ENCODE measurements around the gene BMPR1A.

The BMPR1A gene

DNA sequence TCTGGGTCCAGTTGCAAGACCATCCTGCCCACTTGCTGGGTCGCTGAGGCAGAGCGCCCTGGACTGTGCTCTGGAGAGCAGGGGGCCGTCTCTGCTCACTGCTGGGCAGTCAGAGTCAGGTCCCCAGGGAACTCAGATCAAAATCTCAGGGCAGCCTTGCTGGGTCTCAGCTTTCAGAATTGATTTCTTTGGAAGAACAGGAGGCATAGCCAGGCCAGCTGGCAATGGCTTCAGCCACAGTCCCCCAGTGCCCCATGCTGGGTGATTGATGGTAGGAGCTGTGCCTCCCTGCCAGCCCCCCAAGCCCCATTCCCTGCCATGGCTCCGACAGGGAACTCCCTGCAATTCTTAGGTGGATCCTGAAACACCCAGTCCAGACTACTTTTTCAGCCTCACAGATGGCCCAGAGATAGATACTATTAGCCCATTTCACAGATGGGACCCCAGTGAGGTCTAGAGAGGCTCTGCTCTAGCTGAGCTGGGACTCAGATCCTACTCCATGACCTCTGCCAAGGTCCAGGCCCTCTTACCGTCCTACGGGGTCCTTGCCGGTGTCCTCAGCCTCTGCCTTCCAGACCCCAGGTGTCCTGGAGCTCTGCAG is 200.5 kb downstream of the BMPR1A start:
- DNase-seq (ENCODE audit: low spot score) = no peak

DNA sequence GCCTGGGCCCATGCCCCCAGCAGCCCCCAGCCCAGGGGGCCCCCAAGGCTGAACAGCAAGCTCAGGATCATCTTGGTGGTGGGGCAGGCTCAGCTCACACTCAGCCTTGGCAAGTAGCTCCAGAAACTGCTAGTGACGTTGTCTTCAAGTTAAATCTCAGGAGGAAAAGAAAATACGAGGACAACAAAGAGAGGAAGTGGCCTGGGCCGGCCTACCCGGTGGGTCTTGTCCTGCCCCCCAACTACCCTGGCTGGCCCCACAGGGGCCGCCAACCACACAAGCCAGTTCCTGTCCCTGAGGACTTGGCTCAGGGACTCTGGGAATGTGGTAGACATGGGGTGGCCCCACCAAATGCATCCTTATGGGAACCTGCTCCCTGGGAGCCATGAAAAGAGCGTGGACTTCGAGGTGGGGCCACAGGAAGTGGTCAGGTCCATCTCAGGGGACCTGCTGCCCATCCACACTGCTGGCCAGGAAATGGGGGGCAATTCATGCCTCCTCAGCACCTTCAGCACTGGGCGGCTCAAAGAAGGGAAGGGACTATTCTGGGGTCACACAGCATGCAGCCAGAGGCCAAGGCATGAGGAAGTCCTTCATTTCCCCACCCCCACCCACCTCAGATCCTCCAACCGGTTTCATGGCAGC is 201.2 kb downstream of the BMPR1A start, which contains the start of gene MMRN2:
TSS of gene MMRN2 (minus strand) at position 145 of the 645 bp plus-strand sequence. CDS start at position 71, 74 bp downstream.
- DNase-seq (ENCODE audit: low spot score) = no peak

DNA sequence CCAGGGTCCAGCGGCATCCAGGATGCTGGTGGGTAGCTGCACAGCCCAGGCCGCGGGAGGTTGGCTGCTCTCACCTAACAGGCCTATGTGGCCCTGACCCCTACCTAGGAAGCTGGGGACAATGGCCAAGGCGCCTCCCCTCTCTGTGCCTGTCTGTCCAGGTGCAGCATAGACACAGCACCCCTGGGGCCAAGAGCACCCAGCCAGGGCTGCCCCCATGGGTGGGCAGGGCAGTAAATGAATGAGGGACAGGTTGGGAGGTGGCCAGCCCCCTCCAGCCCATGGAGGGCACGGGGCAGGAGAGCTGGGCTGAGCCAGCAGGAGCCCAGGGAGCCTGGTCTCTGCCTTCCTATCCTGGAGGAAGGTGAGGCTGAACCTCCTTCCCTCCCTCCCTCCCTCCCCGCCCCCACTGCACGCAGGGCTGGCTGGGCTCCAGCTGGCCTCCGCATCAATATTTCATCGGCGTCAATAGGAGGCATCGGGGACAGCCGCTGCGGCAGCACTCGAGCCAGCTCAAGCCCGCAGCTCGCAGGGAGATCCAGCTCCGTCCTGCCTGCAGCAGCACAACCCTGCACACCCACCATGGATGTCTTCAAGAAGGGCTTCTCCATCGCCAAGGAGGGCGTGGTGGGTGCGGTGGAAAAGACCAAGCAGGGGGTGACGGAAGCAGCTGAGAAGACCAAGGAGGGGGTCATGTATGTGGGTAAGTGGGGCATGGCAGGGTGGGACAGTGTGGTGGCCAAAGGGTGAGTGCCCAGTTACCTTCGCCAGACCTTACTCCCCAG is 201.9 kb downstream of the BMPR1A start, which contains the start of gene SNCG:
TSS of gene SNCG (plus strand) at position 484 of the 785 bp plus-strand sequence. CDS start at position 583, 99 bp downstream.
- DNase-seq (ENCODE audit: low spot score) = no peak

DNA sequence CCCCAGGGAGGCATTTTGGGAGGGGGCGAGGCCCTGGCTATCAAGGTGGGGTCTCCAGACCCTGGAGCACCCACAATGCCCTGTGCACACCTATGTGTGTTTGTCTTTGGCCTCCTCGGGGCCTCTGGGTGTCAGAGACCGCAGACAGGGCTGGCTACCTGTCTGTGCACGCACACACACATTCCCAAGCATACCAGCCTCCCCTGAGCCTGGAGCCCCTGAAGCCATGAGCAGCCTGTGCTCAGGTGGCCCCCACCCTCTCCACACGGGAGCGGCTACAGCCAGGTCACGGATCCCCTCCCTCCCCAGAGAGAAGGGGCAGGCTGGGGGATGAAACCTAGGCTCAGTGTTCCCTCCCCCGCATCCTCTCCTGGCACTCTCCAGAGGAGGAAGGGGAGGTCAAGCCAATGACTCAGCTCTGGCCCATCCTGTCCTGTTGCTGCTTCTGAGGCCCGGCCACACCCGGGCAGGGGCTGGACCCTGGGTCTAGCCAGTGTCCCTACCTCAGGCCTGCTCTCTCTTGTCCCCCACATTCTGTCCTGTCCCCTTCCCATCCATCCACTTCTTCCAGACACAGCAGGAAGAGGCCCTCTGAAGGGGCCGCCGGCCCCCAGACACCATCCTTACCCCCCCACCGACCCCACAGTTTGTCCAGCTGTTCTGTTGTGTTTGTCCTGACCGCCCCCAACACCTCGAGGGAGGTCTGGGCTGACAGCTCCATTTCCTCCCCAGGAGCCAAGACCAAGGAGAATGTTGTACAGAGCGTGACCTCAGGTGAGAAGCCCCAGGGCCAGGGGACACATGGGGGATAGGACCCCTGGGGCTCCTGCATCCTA is 202.7 kb downstream of the BMPR1A start:
- DNase-seq (ENCODE audit: low spot score) = no peak

DNA sequence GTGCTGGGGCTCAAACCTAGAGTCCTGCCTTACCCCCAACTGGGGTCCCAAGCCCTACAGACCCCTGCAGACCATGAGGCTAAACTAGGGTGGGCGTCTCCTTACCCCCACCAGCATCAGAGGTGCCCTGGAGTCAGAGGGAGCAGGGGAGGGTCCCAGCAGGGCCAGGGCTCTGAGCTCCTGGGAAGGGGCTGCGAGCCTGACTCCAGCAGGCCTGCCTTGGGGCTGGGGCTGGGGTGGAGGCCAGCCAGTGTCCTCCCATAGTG is 203.3 kb downstream of the BMPR1A start:
- DNase-seq (ENCODE audit: low spot score) = no peak

DNA sequence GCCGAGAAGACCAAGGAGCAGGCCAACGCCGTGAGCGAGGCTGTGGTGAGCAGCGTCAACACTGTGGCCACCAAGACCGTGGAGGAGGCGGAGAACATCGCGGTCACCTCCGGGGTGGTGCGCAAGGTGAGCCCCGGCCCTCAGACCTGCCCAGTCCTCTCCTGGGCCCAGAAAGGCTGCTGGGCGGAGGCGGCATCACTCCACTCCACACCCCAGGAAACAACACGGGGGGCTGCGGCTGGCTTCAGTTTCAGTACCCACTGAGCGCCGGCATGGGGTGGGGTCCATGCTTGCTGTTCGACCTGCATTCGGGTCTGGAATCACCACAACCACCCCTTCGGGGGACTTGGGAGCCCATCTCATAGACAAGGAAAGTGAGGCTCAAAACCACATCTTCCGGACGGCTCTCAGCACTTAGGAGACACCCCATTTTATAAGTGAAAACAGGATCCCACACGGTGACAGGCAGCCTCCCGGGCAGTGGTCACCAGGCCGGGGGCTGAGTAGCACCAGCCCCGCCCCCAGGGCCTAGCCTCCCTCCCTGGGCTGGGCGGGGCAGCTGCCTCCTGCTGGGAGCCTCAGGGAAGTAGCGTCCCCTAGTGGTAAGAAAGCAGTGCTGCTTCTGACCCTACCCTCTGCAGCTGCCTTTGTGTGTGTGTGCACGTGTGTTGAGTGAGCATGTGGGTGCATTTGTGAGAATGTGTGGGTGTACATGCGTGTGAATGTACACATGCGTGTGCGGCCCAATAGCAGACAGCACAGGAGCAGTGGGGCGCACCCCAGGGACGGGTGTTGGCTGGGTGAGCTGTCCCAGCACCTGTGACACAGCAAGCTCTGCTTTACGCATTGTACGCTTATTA is 203.8 kb downstream of the BMPR1A start:
- DNase-seq (ENCODE audit: low spot score) = no peak

DNA sequence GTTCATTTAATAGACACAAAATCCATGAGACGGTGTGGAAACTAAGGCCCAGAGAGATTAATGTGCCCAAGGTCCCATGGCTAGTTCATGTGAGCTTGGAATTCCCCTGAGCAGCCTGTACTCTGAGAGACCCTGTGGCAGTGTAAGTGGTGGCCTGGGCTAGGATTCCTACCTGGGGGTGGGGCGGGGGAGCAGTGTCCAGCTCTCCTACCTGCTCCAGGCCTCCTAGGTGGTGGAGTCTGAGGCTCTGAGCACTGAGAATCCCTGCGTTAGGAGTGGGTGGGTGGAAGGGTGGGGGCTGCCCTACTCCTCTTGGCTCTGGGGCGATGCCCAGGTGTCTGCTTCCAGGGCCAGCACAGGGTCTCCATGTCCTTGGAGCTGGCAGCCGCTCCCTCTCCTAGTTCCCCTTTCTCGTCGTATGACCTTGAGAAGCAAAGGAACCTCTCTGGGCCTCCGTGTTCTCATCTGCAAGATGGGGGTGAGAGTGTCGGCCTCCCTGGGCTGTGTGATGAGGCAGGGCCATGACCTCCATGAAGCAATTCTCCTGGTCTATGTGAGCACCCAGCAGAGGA is 204.5 kb downstream of the BMPR1A start:
- no peak for DNase-seq (ENCODE audit: low spot score)

DNA sequence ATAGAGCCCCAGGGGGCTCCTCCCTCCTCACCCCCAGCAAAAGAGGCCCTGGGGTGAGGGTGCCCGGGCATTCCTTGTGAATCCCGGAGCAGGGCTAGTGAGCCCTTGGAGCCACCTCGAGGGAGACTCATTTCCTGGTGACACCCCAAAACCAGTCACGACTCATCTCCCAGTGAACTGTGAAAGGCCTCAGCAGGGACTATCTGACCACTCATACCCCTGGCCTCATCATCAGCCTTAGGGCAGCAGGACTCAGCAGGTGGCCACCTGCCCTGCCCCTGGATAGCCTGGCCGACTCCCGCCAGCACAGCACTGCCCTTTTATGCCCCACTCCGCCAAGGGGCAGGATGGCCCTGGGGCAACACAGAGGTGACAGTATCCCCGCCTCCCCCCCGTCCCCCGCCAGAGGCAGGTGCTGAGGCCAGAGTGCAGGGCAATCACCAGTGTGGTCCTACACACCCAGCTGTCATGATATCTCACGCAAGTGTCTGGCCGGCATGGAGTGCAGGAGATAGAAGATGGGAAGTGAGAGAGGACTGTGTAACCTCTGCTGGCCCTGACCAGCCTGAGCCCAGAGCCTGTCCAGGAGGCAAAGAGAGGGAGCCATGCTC is 205.2 kb downstream of the BMPR1A start:
- DNase-seq (ENCODE audit: low spot score) = no peak

DNA sequence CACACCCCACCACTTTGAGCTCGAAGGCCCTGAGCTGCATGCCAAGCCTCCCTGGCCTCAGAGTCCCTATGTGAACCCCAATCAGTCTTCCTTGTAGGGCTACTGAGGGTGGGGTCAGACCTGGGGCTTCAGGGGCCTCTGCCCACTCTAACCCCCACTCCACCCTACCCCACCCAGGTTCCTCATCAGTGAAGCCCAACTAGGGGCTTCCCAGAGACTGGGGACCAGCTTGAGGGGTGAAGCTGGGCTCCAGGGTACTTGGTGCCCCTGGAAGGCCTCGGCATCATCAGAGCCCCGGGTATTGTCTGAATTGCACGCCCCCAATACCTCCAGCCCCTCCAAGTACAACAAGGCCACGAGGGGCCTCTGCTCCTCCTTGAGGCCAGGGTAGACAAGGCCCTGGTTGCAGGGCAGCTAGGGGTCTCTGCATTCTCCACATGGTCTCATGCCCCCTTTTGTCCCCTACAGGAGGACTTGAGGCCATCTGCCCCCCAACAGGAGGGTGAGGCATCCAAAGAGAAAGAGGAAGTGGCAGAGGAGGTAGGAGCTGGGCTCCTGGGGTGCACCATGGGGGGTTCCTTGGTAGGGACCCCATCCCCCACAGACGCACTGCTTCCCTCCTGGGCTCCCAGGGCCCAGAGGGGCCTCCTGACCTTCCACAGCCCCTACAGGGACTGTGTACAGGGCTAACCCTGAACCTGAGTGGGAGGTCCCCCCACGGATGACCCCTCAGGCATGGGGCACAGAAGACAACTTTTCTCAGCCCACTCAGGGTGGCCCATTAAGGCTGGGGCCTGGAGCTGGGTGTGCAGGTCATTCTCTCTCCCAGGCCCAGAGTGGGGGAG is 205.9 kb downstream of the BMPR1A start:
- no peak for DNase-seq (ENCODE audit: low spot score)

DNA sequence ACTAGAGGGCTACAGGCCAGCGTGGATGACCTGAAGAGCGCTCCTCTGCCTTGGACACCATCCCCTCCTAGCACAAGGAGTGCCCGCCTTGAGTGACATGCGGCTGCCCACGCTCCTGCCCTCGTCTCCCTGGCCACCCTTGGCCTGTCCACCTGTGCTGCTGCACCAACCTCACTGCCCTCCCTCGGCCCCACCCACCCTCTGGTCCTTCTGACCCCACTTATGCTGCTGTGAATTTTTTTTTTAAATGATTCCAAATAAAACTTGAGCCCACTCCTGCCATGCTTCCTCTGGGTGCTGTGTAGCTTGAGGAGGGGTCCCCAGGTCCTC is 206.5 kb downstream of the BMPR1A start:
- no peak for DNase-seq (ENCODE audit: low spot score)

DNA sequence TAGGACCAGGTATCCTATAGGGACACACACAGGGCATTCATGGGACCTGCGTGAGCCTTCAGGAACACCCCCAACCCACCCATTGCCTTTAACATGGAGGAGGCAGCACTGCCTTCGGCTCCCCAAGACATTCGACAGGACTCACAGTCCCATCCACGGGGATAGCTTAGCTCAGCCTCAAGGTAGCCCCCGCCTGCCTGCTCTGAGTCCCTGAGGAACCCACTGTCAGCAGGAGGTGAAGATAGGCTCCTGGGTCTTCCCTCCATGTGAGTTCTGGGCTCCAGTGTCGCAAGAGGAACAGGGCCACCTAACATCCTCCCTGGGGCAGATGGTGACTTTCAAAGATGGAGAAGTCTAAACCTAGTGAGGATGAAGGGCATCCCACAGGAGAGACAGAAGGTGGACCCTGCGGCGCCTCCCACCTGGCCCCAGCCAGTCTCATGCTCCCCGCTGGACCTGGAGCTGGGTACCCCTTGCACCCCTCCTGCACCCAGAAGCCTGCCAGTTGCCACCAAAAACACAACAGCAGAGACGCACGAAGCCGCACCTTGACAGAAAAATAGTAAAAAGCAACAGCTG is 207.0 kb downstream of the BMPR1A start:
- DNase-seq (ENCODE audit: low spot score) = no peak

DNA sequence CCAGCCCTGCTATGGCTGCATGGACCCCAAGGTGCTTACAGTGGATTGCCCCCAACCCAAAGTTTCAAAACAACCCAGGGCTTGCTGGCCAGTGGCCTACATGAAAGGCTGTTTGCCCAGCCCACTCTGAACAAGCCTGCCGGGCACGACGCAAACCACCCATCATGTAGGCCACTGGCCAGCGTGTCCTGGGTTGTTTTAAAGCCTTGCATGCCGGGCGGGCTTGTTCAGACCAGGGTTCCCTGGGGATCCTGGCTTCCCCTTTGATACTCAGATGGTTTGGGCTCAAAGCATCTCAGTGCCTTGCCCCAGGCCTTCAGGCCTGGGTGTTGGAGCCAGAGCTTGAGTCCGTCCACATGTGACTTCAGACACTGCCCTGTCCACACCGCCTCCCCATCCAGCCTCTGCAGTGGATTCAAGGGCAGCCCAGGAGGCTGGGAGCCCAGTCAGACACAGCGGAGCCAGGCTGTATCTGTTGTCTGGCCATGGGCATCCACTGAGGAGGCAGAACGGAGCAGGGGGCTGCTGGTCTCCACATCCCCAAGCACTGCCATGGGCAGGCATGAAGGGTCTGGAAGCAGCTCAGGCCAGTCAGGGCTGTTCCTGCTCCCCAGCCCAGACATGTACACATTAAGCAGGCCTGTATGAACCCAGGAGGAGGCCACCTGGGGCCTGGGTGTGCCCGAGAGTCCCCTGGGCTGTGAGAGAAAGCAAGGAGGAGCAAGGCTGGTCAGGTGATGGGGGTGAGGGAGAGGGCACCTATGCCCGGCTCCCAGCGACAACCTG is 207.8 kb downstream of the BMPR1A start:
- no peak for DNase-seq (ENCODE audit: low spot score)

DNA sequence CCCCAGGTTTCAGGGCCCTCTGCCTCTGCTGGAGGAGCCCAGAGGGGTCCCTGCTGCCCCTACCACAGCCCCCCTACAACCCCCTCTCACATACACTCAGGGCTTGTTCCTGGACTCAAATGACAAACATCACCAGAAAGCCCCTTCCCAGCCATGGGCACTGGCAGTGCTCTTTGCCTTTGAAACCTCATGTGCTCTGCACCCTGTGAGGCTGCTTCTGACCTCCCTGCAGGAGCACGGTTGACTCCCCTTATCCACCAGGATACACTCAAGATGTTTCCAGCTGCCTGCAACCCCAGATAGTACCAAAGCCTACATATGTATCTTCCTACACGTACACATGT is 208.4 kb downstream of the BMPR1A start:
- no peak for DNase-seq (ENCODE audit: low spot score)

DNA sequence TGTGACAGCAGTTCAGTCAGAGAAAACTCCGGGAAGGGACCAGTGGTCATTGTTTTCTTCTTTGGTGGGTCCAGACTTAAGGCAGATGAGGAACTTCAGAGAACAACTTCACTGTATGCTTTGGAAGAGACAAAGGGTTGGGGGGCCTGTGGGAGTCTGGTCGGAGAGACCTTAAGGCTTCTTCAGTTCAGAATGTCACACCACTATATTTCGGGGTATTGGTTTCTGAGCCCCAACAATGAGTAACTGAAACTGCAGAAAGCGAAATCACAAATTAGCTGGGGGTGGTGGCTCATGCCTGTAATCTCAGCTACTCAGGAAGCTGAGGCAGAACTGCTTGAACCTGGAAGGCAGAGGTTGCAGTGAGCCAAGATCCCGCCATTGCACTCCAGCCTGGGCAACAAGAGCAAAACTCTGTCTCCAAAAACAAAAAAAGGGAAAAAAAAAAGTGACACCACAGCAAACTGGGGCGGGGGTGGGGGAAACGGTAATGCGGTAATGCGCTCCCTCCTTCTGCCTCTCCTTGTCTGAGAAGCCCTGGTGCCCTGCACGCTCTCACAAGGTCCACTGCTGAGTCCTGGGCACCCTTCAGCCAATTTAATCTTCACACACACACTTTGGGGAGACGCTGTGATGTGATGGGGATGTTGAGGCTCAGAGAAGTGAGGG is 209.7 kb downstream of the BMPR1A start:
- DNase-seq (ENCODE audit: low spot score) = no peak

DNA sequence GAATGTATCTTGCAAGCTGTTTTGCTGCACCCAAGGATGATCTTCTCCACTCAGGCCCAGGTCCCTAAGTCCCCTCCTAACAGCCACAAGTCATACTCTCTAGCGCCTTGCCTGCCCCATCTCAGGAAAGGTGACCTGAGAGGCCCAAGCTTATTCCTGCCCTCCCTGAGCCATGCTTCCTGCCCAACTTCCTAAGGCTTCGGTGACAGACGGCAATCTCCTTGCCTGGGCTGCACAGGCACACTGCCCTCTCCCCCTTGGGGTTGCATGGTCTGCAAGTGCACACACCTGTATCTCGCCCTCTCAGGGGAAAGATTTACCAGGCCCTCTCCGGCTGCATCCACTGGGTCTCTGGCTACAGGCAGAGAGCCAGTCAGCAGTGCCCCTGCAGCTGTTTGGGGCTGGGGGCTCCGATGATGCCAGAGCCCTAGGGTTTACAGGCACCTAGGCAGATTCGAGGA is 211.1 kb downstream of the BMPR1A start:
- DNase-seq (ENCODE audit: low spot score) = no peak

DNA sequence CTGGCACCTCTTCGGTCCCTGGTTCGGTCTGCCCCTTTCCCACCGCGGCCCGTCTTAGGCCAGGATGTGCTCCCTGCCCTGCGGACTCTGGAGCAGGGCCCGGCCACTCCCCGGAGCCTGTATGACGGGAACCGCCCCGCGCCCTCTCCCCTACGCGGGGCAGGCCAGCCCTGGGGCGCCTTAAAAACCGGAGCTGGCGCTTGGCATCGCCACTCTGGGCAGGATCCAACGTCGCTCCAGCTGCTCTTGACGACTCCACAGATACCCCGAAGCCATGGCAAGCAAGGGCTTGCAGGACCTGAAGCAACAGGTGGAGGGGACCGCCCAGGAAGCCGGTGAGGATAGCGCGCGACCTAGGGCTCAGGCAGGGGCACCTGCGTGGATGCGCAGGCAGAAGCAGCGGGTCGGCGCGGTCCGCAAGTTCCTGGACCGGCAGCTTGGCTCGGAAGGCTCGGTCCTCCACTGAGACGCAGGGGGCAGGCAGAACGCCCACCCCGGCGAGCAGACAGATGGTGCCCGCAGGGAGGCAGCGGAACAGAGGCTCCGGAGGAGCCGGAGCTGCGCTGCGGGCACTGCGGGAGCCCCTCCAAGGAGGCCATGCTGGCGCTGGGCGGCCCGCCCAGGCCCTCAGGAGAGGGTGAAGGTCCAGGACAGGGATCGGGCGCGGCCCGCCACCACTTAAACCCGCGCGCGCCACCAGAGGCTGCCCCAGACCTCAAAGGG is 212.0 kb downstream of the BMPR1A start, which contains the start of gene ADIRF:
TSS of gene ADIRF (plus strand) at position 212 of the 723 bp plus-strand sequence. CDS start at position 275, 63 bp downstream.
- DNase-seq (ENCODE audit: low spot score) = no peak

DNA sequence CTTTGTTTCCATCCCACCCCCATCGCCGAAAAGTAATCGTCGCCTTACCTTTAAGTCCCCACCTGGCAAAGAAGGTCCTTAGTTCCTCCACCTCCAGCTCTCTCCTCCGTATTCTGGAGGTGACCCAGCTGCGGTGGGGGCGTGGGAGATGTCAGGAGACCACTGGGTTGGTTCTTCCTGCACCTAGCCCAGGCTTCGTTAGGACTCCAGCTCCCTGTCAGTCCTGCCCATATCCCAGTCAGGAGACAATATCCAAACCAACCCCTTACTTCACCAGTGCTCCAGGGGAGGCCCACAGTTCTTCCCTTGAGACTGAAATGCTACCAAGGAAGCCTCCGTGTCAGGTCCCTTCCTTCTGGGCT is 212.6 kb downstream of the BMPR1A start:
- DNase-seq (ENCODE audit: low spot score) = no peak
